Spleen (tissue), 11 donors: ENCODE data around the gene POU2F1. TPM values are rescaled to one million over a fixed set of nuclear protein-coding genes. Genes with fewer than 3 reads are reported as not detected.

Source experiments
- DNase-seq: peaks from one replicate; pipeline ENCODE4 v3.0.0-alpha.2; 2020
- H3K27ac ChIP-seq, 8 donors: fragments of 200-600 bp; sonication (generic) in 7 of 8; 1 replicate in 4 of 8; 2 replicates in 4 of 8; pipeline versions ENCODE4 v1.5.0 to v1.8.0; 2016 to 2021; ENCODE audit warnings: inconsistent platforms in 4 of 8, mild to moderate bottlenecking in 4 of 8, moderate library complexity in 1 of 8
- H3K27me3 ChIP-seq, 7 donors: fragments of 200-600 bp; sonication (generic) in 6 of 7; replicated peaks in 1 of 7; 1 replicate in 4 of 7; 2 replicates in 3 of 7; pipeline versions ENCODE4 v1.5.0 to v1.8.0; 2016 to 2021; ENCODE audit warnings: inconsistent platforms in 3 of 7, mild to moderate bottlenecking in 1 of 7
- H3K36me3 ChIP-seq, 6 donors: fragments of 200-600 bp; sonication (generic) in 5 of 6; 1 replicate in 4 of 6; 2 replicates in 2 of 6; pipeline versions ENCODE4 v1.5.0 to v1.8.0; 2016 to 2021; ENCODE audit warnings: inconsistent platforms in 2 of 6
- H3K4me1 ChIP-seq, 6 donors: fragments of 200-600 bp; sonication (generic) in 5 of 6; 1 replicate in 3 of 6; 2 replicates in 3 of 6; pipeline versions ENCODE4 v1.5.0 to v1.8.0; 2016 to 2021; ENCODE audit warnings: inconsistent platforms in 3 of 6
- H3K4me3 ChIP-seq, 8 donors: fragments of 200-600 bp; sonication (generic) in 7 of 8; 1 replicate in 4 of 8; 2 replicates in 4 of 8; pipeline versions ENCODE4 v1.5.0 to v1.8.0; 2016 to 2021; ENCODE audit warnings: inconsistent platforms in 4 of 8, mild to moderate bottlenecking in 4 of 8, moderate library complexity in 2 of 8
- H3K9me3 ChIP-seq, 8 donors: fragments of 200-600 bp; sonication (generic) in 7 of 8; 1 replicate in 4 of 8; 2 replicates in 4 of 8; pipeline versions ENCODE4 v1.5.0 to v1.8.0; 2016 to 2021; ENCODE audit warnings: inconsistent platforms in 4 of 8
- CTCF ChIP-seq, 11 experiments: fragments of 200-600 bp in 7 of 11; fragments of 450-650 bp in 4 of 11; sonication (generic) in 4 of 11; IDR thresholded peaks in 8 of 11; conservative IDR thresholded peaks in 3 of 11; 1 replicate in 7 of 11; 2 replicates in 4 of 11; pipeline versions ENCODE4 v1.4.0 to v1.8.0; 2016 to 2021; ENCODE audit warnings: antibody characterized with exemption in 11 of 11, inconsistent platforms in 4 of 11, mild to moderate bottlenecking in 1 of 11
- POLR2A ChIP-seq, 3 donors: fragments of 450-650 bp; IDR thresholded peaks; one replicate each; pipeline ENCODE4 v1.5.1; 2017; ENCODE audit warnings: antibody characterized with exemption in 3 of 3, mild to moderate bottlenecking in 1 of 3
- POLR2AphosphoS5 ChIP-seq, 3 donors: sonication (generic); formaldehyde crosslinking; IDR thresholded peaks; one replicate each; pipeline ENCODE4 v1.5.1; 2017; ENCODE audit warnings: antibody characterized with exemption in 3 of 3
- WGBS, 5 donors: extraction: QIAGEN DNeasy Blood & Tissue Kit in 3 of 5; methylation state at CpG; one replicate each; pipeline versions ENCODE4 v1.1.5 to v1.1.7; 2013 to 2018; 5-methylcytosine and 5-hydroxymethylcytosine counted together
- intact Hi-C: fragments of 100-400 bp; cut with DNase I; formaldehyde crosslinking; loops from one replicate; pipeline ENCODE4 v1.15.0; 2023; ENCODE audit warnings: low total_unique reads
- polyA plus RNA-seq, 3 donors: library from polyadenylated mRNA; stranded (reverse); fragments of 200-250 nt; gene quantifications; one replicate each; pipeline ENCODE4 v1.2.1, GENCODE V29; 2013
- total RNA-seq, 7 donors: library from RNA; depleted of rRNA in 3 of 7; stranded (reverse); fragments of >200 nt in 3 of 7; fragmentation: NEBNext Ultra II Directional in 4 of 7; extraction: Animal tissue kit (Norgen Biotek cat#: 25700) in 4 of 7; gene quantifications; one replicate each; pipeline versions ENCODE4 v1.1.0 to v1.2.1, GENCODE V29; 2016 to 2021
- donor health status: healthy with polysubstance abuse.
- donor health status: DM: no; HTN: no; CAD: no; lungs with moderate emphysema.
- donor health status: DM: no; HTN: no; CAD: no.
- donor health status: Bipolar disorder and iron deficiency.
- donor health status: healthy.
- donor health status: DM: no; HTN: no; CAD: no.
- donor health status: DM: yes; HTN: yes; CAD: no.

Gene POU2F1
- total and polyA plus RNA-seq, 10 donors, result 1.8 to 60.3 (median 27.4) TPM

DNA sequence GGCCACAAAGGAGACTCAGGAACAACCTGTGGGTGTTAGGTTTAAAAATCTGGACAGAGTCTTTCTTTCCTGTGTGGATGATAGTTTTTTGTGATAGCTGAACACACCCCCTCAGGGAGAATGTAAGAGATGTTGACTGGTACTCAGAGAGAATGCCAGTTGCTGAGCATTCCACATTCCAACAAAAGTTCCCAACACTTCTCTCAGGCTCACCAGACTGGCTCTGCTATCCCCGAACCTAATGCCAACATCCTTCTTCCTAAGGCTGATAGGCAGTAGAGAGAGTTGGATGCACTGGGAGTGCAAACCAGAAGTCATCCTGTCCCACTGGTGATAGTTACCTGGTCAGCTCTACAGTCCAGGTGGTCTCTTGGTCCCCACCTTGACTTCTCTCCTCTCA, 28.7 kb upstream of the POU2F1 start:
- WGBS, 5 donors, result 81 to 100% (median 88%) methylated on average over 1 of the region's 1 CpG
- intact Hi-C loops, result no loop called here
- Histone ChIP-seq H3K27me3 (peaks cover 0 to 7% (median 0%) of the 10 kb centered on the region in 7 donors), H3K9me3 (peaks cover 0 to 8% (median 0%) of the 10 kb centered on the region in 8 donors), H3K4me3 (no peak overlapping the region), H3K27ac (no peak overlapping the region), H3K36me3 (no peaks in the 10 kb centered on the region), H3K4me1 (no peaks in the 10 kb centered on the region)
- no peak for TF ChIP-seq POLR2AphosphoS5 (IDR thresholded peaks at IDR 0.05)
- TF ChIP-seq POLR2A (IDR thresholded peaks at IDR 0.05), result no peak
- DNase-seq, result no peak

DNA sequence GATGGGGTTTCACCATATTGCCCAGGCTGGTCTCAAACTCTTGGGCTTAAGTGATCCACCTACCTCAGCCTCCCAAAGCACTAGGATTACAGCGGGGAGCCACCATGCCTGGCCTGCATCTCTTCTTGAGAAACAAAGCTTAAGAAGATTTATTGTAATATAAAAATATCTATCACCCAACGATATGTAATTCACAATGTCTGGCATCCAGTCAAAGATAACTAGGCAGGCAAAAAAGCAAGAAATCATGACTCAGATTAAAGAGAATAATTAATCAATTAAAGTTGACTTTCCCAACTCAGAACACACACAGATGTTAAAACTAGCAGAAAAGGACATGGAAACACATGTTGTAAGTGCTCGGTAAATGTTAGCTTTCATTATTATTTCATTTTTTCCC, 26.5 kb upstream of the POU2F1 start:
- TF ChIP-seq POLR2A (IDR thresholded peaks at IDR 0.05) (no peak), POLR2AphosphoS5 (IDR thresholded peaks at IDR 0.05) (no peak), CTCF (IDR thresholded peaks at IDR 0.05 in 8 of 11, conservative IDR thresholded peaks at IDR 0.05 in 3 of 11) (no peak)
- H3K36me3 ChIP-seq, result no peaks in the 10 kb centered on the region
- H3K9me3 ChIP-seq, result peaks cover 0 to 8% (median 0%) of the 10 kb centered on the region in 8 donors
- no peak overlapping the region for H3K27ac ChIP-seq
- no peak overlapping the region for H3K4me3 ChIP-seq
- WGBS, 5 donors, result 87 to 93% (median 93%) methylated on average over 3 of the region's 3 CpGs
- intact Hi-C loops, result no loop called here
- peaks cover 0 to 7% (median 0%) of the 10 kb centered on the region in 7 donors for H3K27me3 ChIP-seq
- no peak for DNase-seq
- H3K4me1 ChIP-seq, result no peaks in the 10 kb centered on the region

GRCh38 chr1:167196166-167196565, 24.5 kb upstream of the POU2F1 start:
- Histone ChIP-seq H3K36me3 (no peaks in the 10 kb centered on the region), H3K4me3 (no peak overlapping the region), H3K27ac (no peak overlapping the region), H3K4me1 (no peaks in the 10 kb centered on the region), H3K27me3 (no peaks in the 10 kb centered on the region), H3K9me3 (peaks cover 0 to 8% (median 0%) of the 10 kb centered on the region in 8 donors)
- TF ChIP-seq POLR2A (IDR thresholded peaks at IDR 0.05), result no peak
- TF ChIP-seq CTCF (IDR thresholded peaks at IDR 0.05 in 8 of 11, conservative IDR thresholded peaks at IDR 0.05 in 3 of 11), result no peak
- TF ChIP-seq POLR2AphosphoS5 (IDR thresholded peaks at IDR 0.05), result no peak
- DNase-seq, result no peak
- intact Hi-C loops, result no loop called here

DNA sequence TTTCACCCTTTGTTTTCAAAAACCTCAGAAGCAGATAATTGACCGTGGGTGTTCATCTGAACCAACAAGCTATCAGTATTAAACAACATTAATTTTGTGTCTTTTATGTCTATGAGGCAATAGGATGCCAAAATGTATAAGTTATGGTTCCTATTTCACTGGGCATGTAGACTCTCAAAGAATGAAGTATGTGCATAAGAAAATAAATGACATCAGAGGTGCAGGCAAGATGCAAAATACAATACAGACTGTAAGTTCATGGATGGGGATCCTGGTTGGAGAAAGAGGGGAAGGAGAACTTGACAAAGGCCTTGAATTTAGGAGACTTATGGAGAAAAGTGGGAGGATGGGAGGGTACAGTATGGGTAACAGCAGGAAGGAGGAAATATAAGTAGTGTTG, 23.4 kb upstream of the POU2F1 start:
- WGBS, 5 donors, result 0 to 71% (median 0%) methylated on average over 1 of the region's 1 CpG
- no peaks in the 10 kb centered on the region for H3K36me3 ChIP-seq
- no peaks in the 10 kb centered on the region for H3K4me1 ChIP-seq
- no peaks in the 10 kb centered on the region for H3K27me3 ChIP-seq
- H3K27ac ChIP-seq, result no peak overlapping the region
- intact Hi-C loops, result no loop called here
- H3K9me3 ChIP-seq, result peaks cover 0 to 8% (median 0%) of the 10 kb centered on the region in 8 donors
- TF ChIP-seq CTCF (IDR thresholded peaks at IDR 0.05 in 8 of 11, conservative IDR thresholded peaks at IDR 0.05 in 3 of 11) (no peak), POLR2AphosphoS5 (IDR thresholded peaks at IDR 0.05) (no peak), POLR2A (IDR thresholded peaks at IDR 0.05) (no peak)
- H3K4me3 ChIP-seq, result no peak overlapping the region
- no peak for DNase-seq

DNA sequence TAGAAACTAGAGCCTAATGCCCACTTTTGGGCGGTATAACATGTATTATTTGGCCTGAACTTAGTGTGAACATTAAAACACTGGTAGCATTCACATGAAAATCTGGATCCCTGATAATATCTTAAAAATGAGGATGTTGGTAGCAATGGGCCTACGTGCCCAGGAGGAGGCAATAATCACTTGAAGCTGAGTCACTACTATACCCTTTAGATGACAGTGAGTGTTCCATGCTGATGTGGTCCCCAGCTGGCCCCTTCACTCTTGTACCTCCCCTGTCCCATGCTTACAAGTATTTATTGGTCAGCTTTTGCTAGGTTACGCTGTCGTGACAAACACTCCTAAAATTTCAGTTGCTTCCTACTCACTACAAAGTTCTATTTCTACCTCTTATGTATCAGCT, 23.0 kb upstream of the POU2F1 start:
- Histone ChIP-seq H3K36me3 (no peaks in the 10 kb centered on the region), H3K27ac (no peak overlapping the region), H3K27me3 (no peaks in the 10 kb centered on the region), H3K4me3 (no peak overlapping the region), H3K4me1 (no peaks in the 10 kb centered on the region), H3K9me3 (peaks cover 0 to 8% (median 0%) of the 10 kb centered on the region in 8 donors)
- TF ChIP-seq POLR2A (IDR thresholded peaks at IDR 0.05) (no peak), CTCF (IDR thresholded peaks at IDR 0.05 in 8 of 11, conservative IDR thresholded peaks at IDR 0.05 in 3 of 11) (no peak), POLR2AphosphoS5 (IDR thresholded peaks at IDR 0.05) (no peak)
- intact Hi-C loops, result no loop called here
- WGBS, 5 donors, result 88 to 96% (median 93%) methylated on average over 4 of the region's 4 CpGs
- no peak for DNase-seq
